HG03457 (cell line): Measurements from ENCODE around the gene DAPL1.
A peak's percentile ranks its signal among the peaks of the same experiment; 100 is the strongest.

Source experiments
- ATAC-seq: cut with Tn5 transposase; IDR thresholded peaks from one replicate; pipeline ENCODE4 v1.9.1; 2021; ENCODE audit warnings: moderate number of reproducible peaks; ENCODE audit not compliant: unreplicated experiment

Gene DAPL1

GRCh38 chr2:158795195-158795924, at the start of gene DAPL1:
TSS of gene DAPL1 (plus strand) at chr2:158795317. CDS start at chr2:158795373, 56 bp downstream.
- ATAC-seq = no peak

- no peak for ATAC-seq
Measured at GRCh38 chr2:158745866-158746382, 49.2 kb upstream of the DAPL1 start.

- no peak for ATAC-seq
Measured at GRCh38 chr2:158746488-158746887, 48.6 kb upstream of the DAPL1 start.

- ATAC-seq = no peak
Measured at GRCh38 chr2:158747281-158747680, 47.8 kb upstream of the DAPL1 start.

DNA sequence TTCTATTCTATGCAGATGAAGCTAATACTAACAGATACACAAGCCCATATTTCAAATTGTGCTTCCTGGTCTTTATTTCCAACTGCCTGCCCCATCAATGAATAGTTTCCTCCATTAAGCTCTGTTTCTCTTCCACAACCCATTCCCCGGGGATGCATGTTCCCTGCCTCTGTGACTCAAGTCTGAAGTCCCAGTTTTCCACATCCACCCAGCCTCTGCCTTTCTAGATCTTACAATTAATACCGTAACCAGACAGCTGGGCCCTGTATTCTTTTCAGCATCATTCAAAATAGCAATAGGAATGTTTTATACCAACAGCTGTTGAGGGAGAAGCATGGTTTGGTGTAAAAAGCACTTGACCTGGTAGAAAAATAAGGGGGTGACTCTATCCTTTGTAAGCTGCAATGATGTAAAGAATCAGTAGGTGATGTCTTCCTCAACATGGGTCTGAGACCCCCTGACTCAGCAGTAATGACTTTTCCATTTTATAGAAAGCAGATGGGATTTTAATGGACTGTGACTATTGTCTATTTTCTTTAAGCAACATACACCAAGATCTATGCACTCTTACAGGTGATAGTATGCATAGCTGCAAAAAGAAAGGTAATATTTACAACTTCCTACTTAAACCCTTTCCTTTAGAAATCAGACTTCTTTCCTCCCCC, 46.1 kb upstream of the DAPL1 start:
- no peak for ATAC-seq

- no peak for ATAC-seq
Measured at GRCh38 chr2:158750458-158751125, 44.5 kb upstream of the DAPL1 start.

DNA sequence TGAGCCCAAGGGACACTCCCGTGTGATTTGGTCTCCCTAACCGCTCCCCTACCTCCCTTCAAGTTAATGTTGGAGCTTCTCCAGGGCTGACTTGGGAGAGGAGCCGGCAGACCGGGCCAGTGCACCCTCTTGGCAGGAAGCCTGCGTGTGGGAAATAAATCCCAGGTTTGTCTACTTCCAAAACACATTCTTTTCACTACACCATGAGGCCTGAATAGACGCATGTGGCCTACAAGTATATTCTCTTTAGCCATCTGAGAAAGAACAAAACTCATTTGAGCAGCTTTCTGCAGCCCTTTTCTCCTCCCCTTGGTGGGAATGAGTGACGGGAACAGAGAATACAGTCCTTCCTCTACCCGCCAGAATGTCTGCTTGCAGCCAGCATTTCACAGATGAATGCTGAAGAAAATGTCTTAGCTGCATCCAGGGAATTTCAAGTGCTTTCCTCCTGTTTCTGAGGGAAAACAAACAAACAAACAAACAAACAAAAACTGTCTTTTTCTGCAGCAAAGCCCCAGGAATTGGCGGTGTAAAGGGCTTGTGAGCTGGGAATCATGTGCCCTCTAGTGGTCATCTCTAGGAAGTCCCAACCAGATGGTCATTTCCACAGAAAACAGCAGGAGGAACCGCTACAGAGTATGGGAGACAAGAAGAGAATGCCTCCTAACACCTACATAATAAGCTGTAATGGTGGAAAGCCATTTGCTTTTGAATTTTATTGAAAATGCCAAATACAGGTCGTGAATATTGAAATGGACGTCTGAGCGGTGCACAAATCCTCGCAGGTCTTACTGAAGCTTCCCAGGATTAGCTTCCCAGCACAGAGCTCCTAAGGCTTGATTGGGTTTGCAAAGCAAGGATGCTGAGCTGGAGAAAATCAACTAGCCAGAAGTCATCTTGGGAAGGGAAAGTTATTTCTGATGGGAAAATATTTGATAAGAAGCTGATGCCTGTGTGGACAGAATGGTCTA, 41.2 kb upstream of the DAPL1 start:
- peak; percentile 79 for ATAC-seq

DNA sequence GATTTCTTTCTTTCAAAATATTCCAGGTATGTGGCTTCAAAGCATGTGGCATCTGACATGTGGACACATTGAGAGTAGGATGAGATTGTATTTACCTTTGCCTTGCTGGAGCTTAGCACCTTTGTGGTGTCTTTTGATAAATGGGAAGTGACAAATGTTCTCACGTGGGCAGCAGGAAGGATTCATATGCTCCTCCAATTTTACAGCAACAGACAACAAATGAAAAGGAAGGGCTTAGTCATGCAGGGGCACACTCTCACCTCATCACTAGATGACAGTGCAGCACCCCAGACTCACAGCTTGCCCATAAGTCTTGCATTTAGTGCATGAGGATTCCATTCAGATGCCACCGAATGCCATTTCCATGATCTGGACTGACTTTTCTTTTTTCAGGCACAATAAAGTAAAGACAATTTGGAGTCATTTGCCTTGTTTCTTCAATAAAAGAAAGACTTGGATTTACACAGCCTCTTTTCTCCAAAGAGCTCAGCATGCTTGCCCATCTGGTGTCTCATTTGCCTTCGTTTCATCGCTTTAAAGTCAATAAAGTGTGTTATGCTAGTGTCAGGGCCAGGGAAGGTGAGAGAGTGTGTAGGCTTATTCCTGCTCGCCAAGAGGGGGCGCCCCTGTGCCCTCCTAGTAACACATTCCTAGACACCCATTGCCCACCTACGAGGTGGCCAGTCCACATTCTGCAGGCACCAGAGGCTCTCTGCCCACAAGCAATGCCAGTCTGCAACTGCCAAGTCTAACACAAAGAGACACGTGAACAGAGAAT, 39.6 kb upstream of the DAPL1 start:
- no peak for ATAC-seq

- ATAC-seq = no peak
Measured at GRCh38 chr2:158756331-158756730, 38.8 kb upstream of the DAPL1 start.

DNA sequence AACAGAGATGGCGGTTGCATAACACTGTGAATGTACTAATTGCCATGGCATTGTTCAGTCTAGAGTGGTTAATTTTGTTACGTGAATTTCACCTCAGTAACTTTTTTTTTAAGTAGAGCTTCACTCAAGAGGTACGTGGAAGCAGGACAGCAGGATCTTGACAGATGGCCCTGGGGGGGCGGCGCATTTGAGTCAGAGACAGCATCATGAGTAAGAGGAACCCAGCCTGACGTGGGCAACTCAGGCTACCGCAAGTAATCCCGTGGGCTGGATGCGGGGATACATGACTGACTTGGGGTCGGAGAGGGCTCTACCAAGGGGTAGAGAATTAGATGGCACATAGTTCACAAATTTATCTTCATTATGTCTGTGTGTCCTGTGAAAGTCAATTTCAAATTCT, 38.1 kb upstream of the DAPL1 start:
- ATAC-seq = no peak

GRCh38 chr2:158760887-158761286, 34.2 kb upstream of the DAPL1 start:
- no peak for ATAC-seq

DNA sequence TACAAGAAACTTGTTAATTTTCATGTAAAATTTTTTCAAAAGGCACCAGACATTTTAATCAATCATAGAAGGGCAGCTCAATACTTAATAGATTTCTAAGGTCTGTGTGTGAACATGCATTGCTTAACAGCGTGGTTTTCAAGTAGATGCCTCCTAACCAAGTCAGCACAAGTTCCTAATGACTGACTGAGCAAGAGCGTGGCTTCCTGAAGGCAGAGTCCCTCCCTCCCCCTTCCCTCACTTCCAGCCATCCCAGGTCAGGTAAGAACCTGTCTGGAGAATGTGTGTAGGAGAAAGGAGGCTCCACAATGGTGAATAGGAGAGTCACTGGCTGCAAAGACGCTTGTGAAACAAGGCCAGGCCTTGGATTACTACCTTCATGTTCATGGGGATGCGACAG, 33.5 kb upstream of the DAPL1 start:
- ATAC-seq = no peak

DNA sequence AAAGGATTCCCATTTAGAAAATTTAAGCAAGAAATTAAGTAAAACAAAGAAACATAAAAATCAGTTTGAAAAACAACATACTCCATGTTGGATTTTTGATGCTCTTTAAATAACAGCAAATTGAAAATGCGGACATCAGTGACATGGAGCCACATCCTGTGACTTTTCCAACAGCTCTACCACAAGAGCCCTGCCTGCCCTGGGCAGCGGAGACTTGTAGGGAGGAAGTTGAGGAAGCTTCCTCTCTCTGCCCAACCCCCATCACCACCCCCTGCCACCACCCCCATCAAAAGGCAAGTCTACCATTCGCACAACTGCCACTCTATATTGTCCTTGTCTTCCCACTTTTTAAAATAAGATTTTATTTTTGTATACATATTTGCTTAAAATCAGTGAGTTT, 32.8 kb upstream of the DAPL1 start:
- no peak for ATAC-seq

DNA sequence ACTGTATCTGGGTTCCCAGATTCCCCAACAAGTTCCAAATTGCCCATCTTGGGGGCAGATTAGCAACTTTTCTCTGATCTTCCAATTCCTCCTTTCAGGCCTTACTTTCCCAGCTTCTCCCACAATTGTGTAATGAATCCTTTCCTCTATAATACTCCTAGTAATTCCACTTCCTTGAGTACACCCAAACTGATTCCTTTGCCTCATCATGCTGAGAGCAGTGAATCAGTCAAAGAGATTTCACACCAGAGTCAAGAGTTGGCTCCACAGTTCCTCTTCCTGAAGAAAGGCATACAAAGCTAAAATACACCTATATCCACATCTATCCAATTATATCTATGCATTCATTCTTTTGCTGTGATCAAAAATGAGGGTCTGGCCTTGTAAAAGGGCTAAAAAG, 28.6 kb upstream of the DAPL1 start:
- ATAC-seq = no peak

GRCh38 chr2:158772306-158773078, 22.6 kb upstream of the DAPL1 start:
- no peak for ATAC-seq

DNA sequence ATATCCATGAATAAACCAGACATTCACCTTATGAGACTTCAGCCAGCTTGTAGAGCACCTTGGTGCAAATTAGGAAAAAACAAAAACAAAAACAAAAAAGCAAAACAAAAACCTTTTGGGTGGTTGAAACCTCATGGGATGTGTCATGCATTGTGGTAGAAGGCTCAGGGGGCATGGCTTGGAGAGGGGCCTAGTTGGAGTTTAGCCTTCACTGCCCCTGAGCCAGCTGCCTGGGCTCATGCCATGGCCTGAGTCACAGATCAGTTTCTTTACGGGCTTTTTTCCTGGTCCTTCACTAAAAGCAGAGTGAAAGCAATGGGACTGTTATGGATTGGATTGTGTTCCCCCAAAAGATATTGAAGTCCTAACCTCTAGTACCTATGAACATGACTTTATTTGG, 22.0 kb upstream of the DAPL1 start:
- no peak for ATAC-seq

DNA sequence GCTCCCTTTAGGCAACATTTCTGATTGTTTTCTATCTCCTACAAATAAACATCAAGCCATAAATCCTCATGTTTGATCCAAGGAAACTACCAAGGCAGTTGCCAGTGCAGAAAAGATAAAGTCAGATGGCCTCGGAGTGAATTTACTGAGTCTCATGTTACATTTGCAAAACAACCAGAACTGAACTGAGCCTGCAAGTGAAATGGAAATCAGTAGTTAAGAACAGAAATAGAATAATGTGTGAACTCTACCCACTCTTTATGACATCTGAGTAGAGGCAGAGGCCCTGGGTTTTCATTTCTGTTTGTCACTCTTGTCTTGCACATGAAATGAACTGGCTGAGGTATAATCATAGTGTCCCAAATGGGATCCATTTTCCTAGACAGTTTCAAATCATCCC, 20.4 kb upstream of the DAPL1 start:
- no peak for ATAC-seq

- ATAC-seq = no peak
Measured at GRCh38 chr2:158775273-158776027, 19.7 kb upstream of the DAPL1 start.
